GM12864 (cell line): ENCODE data around the gene PLEK.
"Not testable (repeated sequence)": the region's sequence is repeated elsewhere in the genome, so short reads cannot be mapped to it uniquely, and the experiment has no call there.

Experiments used
- DNase-seq: peaks from one replicate; pipeline ENCODE4 v3.0.0-alpha.2; 2011; ENCODE audit warnings: low read depth
- H3K4me3 ChIP-seq: 2 replicates; pipeline ENCODE4 v1.5.1; 2011; ENCODE audit warnings: mild to moderate bottlenecking, low read depth, low read length, control low read depth
- TF ChIP-seq, protein P1 (sequence below): IDR thresholded peaks from 2 replicates; pipeline ENCODE4 v1.5.1; 2011; ENCODE audit warnings: low read depth, mild to moderate bottlenecking, moderate library complexity, low read length, control low read depth, inconsistent platforms; ENCODE audit errors: missing control alignments

PLEK gene

DNA sequence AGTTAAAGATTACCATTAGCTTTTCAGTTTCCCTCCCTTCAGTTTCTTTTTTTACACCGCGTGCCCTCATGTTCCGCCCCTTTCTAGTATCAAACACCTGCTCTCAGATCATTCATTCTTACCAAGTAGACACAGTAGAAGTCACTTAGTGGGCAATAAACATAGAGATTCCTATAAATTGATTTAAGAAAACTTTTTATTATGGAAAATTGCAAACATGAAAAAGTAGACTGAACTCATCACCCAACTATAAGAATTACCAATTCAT, 24.1 kb upstream of the PLEK start:
- TF ChIP-seq, protein P1, sequence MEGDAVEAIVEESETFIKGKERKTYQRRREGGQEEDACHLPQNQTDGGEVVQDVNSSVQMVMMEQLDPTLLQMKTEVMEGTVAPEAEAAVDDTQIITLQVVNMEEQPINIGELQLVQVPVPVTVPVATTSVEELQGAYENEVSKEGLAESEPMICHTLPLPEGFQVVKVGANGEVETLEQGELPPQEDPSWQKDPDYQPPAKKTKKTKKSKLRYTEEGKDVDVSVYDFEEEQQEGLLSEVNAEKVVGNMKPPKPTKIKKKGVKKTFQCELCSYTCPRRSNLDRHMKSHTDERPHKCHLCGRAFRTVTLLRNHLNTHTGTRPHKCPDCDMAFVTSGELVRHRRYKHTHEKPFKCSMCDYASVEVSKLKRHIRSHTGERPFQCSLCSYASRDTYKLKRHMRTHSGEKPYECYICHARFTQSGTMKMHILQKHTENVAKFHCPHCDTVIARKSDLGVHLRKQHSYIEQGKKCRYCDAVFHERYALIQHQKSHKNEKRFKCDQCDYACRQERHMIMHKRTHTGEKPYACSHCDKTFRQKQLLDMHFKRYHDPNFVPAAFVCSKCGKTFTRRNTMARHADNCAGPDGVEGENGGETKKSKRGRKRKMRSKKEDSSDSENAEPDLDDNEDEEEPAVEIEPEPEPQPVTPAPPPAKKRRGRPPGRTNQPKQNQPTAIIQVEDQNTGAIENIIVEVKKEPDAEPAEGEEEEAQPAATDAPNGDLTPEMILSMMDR, result no peak
- no peak overlapping the region for H3K4me3 ChIP-seq
- DNase-seq, result no peak

DNA sequence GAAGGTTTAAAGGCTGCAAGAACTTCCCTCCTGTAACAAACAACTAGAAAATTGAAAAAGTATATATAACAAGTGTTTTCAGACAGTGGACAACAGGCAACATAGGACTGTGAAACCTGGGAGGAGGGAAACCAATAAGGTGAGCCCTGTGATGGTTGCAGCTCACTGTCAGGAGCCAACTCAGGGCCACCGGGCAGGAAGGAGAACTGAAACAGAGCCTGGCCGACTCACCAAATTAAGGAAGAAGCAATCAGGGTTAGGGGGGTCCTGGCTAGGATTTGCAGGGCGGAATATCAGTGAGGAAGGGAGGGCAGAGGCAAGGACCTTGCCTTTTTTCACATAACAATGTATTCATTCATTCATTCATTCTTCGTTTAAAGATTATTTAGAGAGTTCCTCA, 23.5 kb upstream of the PLEK start:
- TF ChIP-seq, protein P1, result no peak
- DNase-seq, result no peak
- no peak overlapping the region for H3K4me3 ChIP-seq

DNA sequence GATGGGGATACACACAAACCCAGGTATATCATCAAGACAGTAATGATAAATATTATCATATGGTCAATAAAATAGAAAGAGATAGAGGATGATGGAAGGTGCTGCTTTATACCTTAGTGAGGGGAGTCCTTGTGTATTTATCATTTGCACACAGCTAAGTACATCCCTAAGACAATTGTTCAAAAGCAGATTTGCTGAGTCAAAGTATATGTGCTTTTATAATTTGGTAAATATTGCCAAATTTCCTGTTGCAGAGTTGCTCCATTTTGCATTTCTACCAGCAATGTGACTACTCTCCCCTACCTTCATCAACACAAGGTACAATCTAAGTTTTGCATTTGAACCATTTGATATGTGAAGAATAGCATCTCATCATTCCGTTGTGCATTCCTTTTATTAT, 22.6 kb upstream of the PLEK start:
- no peak overlapping the region for H3K4me3 ChIP-seq
- TF ChIP-seq, protein P1, result no peak
- no peak for DNase-seq

DNA sequence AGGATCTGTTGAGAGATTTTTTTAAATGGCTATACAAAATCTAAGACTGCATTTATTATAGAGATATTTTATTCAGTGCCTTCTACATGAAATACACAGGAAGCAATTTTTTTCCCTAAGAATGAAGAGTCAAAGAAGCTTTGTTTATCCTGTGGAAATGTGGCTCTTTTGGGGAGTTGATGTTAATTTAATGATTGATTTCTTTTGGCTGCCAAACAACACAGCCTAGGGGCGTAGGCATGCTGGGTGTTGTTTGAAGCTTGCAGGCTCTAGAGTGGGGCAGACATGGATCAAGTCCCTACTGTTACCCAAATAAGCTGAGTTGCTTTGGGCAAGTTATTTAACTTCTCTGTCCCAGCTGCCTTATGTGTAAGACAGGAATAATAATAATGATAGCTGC, 21.1 kb upstream of the PLEK start:
- no peak for DNase-seq
- H3K4me3 ChIP-seq, result no peak overlapping the region
- TF ChIP-seq, protein P1, result no peak

DNA sequence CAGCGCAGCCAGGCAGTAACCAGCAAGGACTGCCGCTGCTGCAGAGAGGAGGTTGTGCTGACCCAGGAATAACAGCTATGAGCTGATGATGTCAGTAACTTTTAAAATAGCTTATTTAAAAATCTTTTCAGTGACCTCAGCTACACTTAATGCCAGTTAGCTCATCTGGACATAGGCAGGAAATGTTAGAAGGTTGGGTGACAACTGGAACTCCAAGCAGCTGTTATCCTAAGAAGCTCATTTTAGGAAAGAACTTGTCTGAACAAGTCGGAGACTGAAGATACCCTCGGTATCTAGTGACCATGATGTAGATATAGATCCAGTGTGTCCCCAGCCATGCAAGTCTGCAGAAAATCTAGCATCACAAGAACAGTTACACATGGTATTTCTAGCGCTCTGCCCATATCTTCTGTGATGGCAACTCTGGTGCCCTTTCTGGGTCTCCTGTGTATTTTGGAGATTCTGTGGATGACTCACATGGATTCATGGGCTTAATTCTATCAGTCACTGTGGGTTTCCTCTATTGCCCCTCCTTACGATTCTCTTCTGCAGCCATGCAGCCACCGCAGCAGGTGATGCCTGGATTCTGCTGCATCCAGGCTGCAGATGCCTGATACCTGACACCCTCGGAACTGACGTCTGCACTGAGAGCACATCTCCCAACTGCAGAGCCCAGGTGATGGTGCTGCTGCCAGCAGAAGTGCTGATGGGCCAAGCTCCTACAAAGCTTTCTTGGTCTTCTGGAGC, 19.8 kb upstream of the PLEK start:
- H3K4me3 ChIP-seq, result no peak overlapping the region
- TF ChIP-seq, protein P1, result no peak
- no peak for DNase-seq

DNA sequence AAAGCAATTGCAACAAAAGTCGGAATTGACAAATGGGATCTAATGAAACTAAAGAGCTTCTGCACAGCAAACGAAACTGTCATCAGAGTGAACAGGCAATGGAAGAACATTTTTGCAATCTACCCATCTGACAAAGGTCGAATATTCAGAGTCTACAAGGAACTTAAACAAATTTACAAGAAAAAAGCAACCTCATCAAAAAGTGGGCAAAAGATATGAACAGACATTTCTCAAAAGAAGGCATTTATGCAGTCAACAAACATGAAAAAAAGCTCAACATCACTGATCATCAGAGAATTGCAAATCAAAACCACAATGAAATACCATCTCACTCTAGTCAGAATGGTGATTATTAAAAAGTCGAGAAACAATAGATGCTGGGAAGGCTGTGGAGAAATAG, 16.0 kb upstream of the PLEK start:
- DNase-seq, H3K4me3 ChIP-seq: not testable (repeated sequence)

DNA sequence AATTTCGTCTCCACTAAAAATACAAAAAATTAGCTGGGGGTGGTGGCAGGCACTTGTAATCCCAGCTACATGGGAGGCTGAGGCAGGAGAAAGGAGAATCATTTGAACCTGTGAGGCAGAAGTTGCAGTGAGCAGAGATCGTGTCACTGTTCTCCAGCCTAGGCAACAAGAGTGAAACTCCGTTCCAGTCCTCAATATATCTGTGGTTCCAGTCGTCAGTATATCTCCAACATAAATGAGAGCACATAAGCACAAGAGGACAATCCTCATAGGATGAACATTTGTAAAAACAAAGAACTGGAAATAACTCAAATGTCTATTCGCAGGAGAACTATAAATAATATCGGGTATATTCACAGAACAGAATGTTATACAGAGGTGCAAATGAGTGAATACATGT, 13.1 kb upstream of the PLEK start:
- TF ChIP-seq, protein P1, result no peak
- no peak for DNase-seq
- no peak overlapping the region for H3K4me3 ChIP-seq
